Peyer's patch (tissue), 4 donors: ENCODE results near the gene NUDT16L1. TPM values are rescaled to one million over a fixed set of nuclear protein-coding genes. Genes with fewer than 3 reads are reported as not detected.

Source experiments
- DNase-seq, 3 donors: peaks; one replicate each; pipeline ENCODE4 v3.0.0-alpha.2; 2017 to 2019
- H3K27ac ChIP-seq, 4 donors: fragments of 200-600 bp; sonication (generic); one replicate each; pipeline ENCODE4 v1.5.1; 2016 to 2019
- H3K27me3 ChIP-seq, 2 donors: fragments of 200-600 bp; sonication (generic); one replicate each; pipeline ENCODE4 v1.5.1; 2019
- H3K36me3 ChIP-seq, 3 donors: fragments of 200-600 bp; sonication (generic); one replicate each; pipeline ENCODE4 v1.5.1; 2016 to 2019
- H3K4me1 ChIP-seq, 4 donors: fragments of 200-600 bp; sonication (generic); one replicate each; pipeline ENCODE4 v1.5.1; 2016 to 2019
- H3K4me3 ChIP-seq, 4 donors: fragments of 200-600 bp; sonication (generic); 1 replicate in 3 of 4; 2 replicates in 1 of 4; pipeline ENCODE4 v1.5.1; 2016 to 2019; ENCODE audit warnings: mild to moderate bottlenecking in 1 of 4
- H3K9me3 ChIP-seq, 4 donors: fragments of 200-600 bp; sonication (generic); one replicate each; pipeline ENCODE4 v1.5.1; 2016 to 2019; ENCODE audit warnings: mild to moderate bottlenecking in 1 of 4
- POLR2A ChIP-seq, 2 donors: fragments of 450-650 bp; IDR thresholded peaks; one replicate each; pipeline ENCODE4 v1.5.1; 2017; ENCODE audit warnings: antibody characterized with exemption in 2 of 2, mild to moderate bottlenecking in 2 of 2, moderate library complexity in 2 of 2
- total RNA-seq, 4 donors: library from RNA; depleted of rRNA; stranded (reverse); fragments of >200 nt; gene quantifications; one replicate each; pipeline ENCODE4 v1.1.0, GENCODE V29; 2016
- TF ChIP-seq, protein P1 (sequence below), 6 experiments: fragments of 450-650 bp in 4 of 6; fragments of 200-600 bp in 2 of 6; sonication (generic) in 1 of 6; IDR thresholded peaks; one replicate each; pipeline ENCODE4 v1.5.1; 2017 to 2019; ENCODE audit warnings: antibody characterized with exemption in 6 of 6, mild to moderate bottlenecking in 3 of 6, moderate library complexity in 1 of 6

Gene NUDT16L1
- total RNA-seq, 4 donors from 2014 or later, result 19.0 to 53.6 (median 40.1) TPM

DNA sequence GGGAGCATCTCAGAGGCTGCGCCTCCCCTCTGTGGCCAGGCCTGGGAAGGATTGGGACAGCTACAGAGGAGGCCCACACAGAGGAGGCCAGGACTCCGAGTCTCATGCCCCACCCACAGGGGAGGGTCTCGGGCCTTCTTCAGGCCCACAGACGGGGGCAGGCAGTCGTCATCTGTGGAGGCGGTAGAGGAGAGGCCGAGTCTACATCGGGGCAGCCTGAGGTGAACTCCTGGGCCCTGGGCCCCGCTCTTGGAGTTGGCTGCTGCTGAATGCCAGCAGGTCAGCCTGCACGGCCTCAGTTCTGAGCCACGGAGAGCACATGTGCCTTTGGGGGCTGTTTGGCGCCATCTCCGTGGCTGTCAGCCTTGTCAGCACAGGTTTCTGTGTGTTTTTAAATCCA lies 8.1 kb upstream of the NUDT16L1 start:
- peaks cover 0 to 84% (median 0%) of the 10 kb centered on the region in 3 donors for H3K36me3 ChIP-seq
- no peaks in the 10 kb centered on the region for H3K27me3 ChIP-seq
- no peak overlapping the region for H3K4me3 ChIP-seq
- no peaks in the 10 kb centered on the region for H3K9me3 ChIP-seq
- no peak for TF ChIP-seq POLR2A (IDR thresholded peaks at IDR 0.05)
- TF ChIP-seq, protein P1, sequence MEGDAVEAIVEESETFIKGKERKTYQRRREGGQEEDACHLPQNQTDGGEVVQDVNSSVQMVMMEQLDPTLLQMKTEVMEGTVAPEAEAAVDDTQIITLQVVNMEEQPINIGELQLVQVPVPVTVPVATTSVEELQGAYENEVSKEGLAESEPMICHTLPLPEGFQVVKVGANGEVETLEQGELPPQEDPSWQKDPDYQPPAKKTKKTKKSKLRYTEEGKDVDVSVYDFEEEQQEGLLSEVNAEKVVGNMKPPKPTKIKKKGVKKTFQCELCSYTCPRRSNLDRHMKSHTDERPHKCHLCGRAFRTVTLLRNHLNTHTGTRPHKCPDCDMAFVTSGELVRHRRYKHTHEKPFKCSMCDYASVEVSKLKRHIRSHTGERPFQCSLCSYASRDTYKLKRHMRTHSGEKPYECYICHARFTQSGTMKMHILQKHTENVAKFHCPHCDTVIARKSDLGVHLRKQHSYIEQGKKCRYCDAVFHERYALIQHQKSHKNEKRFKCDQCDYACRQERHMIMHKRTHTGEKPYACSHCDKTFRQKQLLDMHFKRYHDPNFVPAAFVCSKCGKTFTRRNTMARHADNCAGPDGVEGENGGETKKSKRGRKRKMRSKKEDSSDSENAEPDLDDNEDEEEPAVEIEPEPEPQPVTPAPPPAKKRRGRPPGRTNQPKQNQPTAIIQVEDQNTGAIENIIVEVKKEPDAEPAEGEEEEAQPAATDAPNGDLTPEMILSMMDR (IDR thresholded peaks at IDR 0.05), result no peak
- H3K4me1 ChIP-seq, result peaks cover 0 to 15% (median 0%) of the 10 kb centered on the region in 4 donors
- DNase-seq, result no peak
- no peak overlapping the region for H3K27ac ChIP-seq

DNA sequence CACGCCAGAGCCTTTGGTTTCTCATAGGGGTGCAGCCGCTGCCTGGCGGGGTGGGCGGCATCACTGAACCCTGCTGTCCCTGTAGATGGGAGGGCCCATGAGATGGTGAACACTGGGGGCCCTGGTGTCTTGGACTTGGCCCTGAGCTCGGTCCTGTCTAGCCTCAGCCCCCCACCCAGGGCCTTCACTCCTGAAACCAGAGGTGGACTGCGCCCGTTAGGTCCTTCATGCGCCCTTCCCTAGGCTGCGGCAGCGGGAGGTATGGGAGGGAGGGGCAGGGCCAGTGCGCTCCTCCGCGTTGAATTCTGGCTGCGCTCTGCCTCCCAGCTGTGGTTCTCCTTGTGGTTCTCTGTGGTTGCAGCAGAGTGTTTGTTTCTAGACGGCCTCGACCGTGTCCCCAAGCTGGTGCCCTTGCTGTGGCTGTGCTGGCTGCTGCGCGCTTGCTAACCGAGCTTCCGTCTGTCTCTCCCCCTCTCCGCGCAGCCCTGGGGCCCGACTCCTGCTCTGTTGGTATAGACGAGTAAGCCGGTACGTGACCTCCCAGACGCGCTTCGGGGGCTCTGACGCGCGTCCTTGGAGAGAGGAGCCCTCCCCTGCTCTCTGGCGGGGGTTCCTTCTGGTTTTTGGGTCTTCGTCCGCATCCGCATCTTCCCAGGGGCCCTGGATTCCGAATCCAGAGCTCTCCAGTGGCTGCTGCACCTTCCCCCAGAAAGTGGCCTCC lies 7.4 kb upstream of the NUDT16L1 start:
- H3K9me3 ChIP-seq, result no peaks in the 10 kb centered on the region
- DNase-seq, result no peak
- H3K36me3 ChIP-seq, result peaks cover 0 to 87% (median 0%) of the 10 kb centered on the region in 3 donors
- TF ChIP-seq, protein P1 (IDR thresholded peaks at IDR 0.05), result no peak
- TF ChIP-seq POLR2A (IDR thresholded peaks at IDR 0.05), result no peak
- H3K27ac ChIP-seq, result no peak overlapping the region
- no peak overlapping the region for H3K4me3 ChIP-seq
- peaks cover 0 to 8% (median 0%) of the 10 kb centered on the region in 4 donors for H3K4me1 ChIP-seq
- H3K27me3 ChIP-seq, result no peaks in the 10 kb centered on the region

DNA sequence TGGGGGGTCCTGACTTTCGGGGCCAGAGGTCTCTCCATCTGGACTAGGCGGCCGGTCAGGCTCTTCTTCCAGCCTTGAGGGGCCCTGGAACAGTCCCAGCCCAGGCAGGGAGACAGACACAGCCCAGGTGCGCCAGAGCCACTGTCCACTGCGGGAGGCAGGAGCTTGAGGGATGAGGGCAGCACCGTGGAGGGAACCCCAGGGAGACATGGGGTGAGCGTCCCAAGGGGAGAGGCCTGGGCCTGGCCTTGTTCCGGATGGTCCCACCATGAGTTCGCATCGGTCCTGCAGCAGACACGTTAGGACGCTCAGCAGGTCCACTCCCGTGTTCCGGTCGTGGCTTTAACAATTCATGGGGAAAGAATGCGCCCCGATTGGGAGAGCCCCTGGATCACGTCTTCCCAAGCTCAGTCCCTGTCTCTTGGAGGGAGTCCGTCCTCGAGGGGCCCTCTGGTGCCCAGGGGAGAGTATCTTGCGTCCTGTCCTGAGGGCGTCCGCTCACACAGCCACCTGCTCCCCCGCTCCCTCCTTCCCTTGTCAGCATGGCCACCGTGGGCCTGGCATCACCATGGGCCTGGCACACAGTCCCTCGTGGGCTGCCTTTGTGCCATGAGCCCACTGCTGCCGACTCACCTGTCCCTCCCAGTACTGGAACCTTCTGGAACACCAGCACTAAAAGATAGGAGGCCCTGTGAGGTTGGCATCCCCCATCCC lies 6.7 kb upstream of the NUDT16L1 start:
- Histone ChIP-seq H3K36me3 (peaks cover 0 to 81% (median 0%) of the 10 kb centered on the region in 3 donors), H3K27me3 (no peaks in the 10 kb centered on the region), H3K4me3 (no peak overlapping the region), H3K9me3 (no peaks in the 10 kb centered on the region), H3K4me1 (peaks cover 0 to 1% (median 0%) of the 10 kb centered on the region in 4 donors), H3K27ac (no peak overlapping the region)
- peak in 1 of 3 donors; percentile 45 for DNase-seq
- TF ChIP-seq, protein P1 (IDR thresholded peaks at IDR 0.05), result no peak
- no peak for TF ChIP-seq POLR2A (IDR thresholded peaks at IDR 0.05)

DNA sequence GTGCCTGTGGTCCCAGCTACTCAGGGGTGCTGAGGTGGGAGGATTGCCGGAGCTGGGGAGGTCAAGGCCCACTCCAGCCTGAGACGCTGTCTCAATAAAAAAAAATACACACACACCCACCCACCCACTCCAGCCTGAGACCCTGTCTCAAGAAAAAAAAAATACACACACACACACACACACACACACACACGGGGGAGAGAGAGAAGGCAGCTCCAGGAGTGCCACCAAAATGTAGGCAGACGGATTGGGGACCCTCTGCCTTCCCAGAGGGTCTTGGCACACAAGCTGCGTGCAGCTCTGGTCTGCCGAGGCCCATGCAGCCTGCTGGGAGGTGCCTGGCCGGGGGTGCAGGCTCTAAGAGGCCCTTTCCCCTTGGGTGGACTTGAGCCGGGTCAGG lies 5.9 kb upstream of the NUDT16L1 start:
- H3K36me3 ChIP-seq, result peaks cover 0 to 73% (median 0%) of the 10 kb centered on the region in 3 donors
- no peaks in the 10 kb centered on the region for H3K9me3 ChIP-seq
- peaks cover 0 to 5% (median 2%) of the 10 kb centered on the region in 4 donors for H3K4me1 ChIP-seq
- TF ChIP-seq POLR2A (IDR thresholded peaks at IDR 0.05), result no peak
- TF ChIP-seq, protein P1 (IDR thresholded peaks at IDR 0.05), result no peak
- no peak overlapping the region for H3K4me3 ChIP-seq
- DNase-seq, result no peak
- H3K27ac ChIP-seq, result no peak overlapping the region
- H3K27me3 ChIP-seq, result no peaks in the 10 kb centered on the region

DNA sequence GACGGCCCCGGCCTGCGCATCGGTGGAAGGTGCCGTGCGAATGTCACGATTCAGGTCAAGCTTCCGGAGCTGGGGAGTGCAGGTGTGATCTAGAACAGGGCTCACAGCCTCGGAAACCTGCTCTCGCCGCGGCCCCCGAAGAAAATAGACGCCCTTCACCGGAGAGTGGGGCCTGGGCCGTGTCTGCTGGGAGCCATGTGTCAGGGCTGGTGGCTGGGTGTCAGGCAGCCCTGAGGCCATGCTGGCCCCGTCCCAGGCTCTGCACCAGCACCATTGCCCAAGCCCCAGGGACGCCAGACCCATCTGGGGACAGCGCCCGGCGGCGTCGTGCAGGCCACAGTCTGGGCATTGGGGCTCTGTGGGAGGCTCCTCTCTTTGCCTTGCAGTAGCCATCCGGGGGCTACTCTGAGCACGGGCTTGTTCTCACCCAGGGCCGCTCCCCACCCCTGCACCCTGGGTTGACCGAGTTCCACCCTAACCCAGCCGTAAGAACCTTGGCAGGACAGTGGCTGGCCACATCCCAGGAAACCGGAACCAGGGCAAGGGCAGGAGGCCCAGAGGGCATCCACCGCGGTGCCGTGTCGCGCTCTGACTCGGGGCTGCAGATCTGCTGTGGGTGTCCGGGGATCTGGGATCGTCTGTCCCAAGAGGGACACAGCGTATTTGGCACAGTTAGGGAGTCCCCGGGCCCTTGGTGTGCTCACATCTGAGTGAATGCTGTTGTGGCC lies 5.3 kb upstream of the NUDT16L1 start:
- no peak overlapping the region for H3K27ac ChIP-seq
- H3K4me1 ChIP-seq, result peaks cover 0 to 12% (median 8%) of the 10 kb centered on the region in 4 donors
- H3K27me3 ChIP-seq, result no peaks in the 10 kb centered on the region
- TF ChIP-seq POLR2A (IDR thresholded peaks at IDR 0.05), result no peak
- TF ChIP-seq, protein P1 (IDR thresholded peaks at IDR 0.05), result no peak
- peak in 1 of 3 donors; percentile 47 for DNase-seq
- H3K36me3 ChIP-seq, result peaks cover 0 to 66% (median 0%) of the 10 kb centered on the region in 3 donors
- H3K4me3 ChIP-seq, result no peak overlapping the region
- no peaks in the 10 kb centered on the region for H3K9me3 ChIP-seq
